HEK293 (cell line): ENCODE measurements around the gene PPP1R3G.

Experiments
- BCL11A ChIP-seq: fragments of 450-650 bp; formaldehyde crosslinking; IDR thresholded peaks from 2 replicates; pipeline ENCODE4 v1.5.1; 2016; ENCODE audit warnings: low read depth, missing biosample characterization, missing genetic modification characterization
- KLF1 ChIP-seq: fragments of 450-650 bp; formaldehyde crosslinking; IDR thresholded peaks from 2 replicates; pipeline ENCODE4 v1.5.1; 2016; ENCODE audit warnings: missing biosample characterization, missing genetic modification characterization
- OSR2 ChIP-seq: fragments of 450-650 bp; formaldehyde crosslinking; IDR thresholded peaks from 2 replicates; pipeline ENCODE4 v1.5.1; 2016; ENCODE audit warnings: missing biosample characterization, missing genetic modification characterization
- RBAK ChIP-seq: fragments of 450-650 bp; formaldehyde crosslinking; IDR thresholded peaks from 2 replicates; pipeline ENCODE4 v1.5.1; 2016; ENCODE audit warnings: missing biosample characterization, missing genetic modification characterization
- REPIN1 ChIP-seq: fragments of 450-650 bp; formaldehyde crosslinking; IDR thresholded peaks from 2 replicates; pipeline ENCODE4 v1.5.1; 2017; ENCODE audit warnings: missing biosample characterization, missing genetic modification characterization, low read depth
- SCRT1 ChIP-seq: fragments of 450-650 bp; formaldehyde crosslinking; IDR thresholded peaks from 2 replicates; pipeline ENCODE4 v1.5.1; 2016; ENCODE audit warnings: missing biosample characterization, missing genetic modification characterization, borderline replicate concordance
- WT1 ChIP-seq: fragments of 450-650 bp; formaldehyde crosslinking; IDR thresholded peaks from 2 replicates; pipeline ENCODE4 v1.5.1; 2016; ENCODE audit warnings: missing biosample characterization, missing genetic modification characterization
- YY1 ChIP-seq: fragments of 450-650 bp; formaldehyde crosslinking; IDR thresholded peaks from 2 replicates; pipeline ENCODE4 v1.5.1; 2018; ENCODE audit warnings: missing biosample characterization, missing genetic modification characterization
- ZBTB1 ChIP-seq: fragments of 450-650 bp; formaldehyde crosslinking; IDR thresholded peaks from 2 replicates; pipeline ENCODE4 v1.5.1; 2016; ENCODE audit warnings: missing biosample characterization, missing genetic modification characterization
- ZFP37 ChIP-seq: fragments of 450-650 bp; formaldehyde crosslinking; IDR thresholded peaks from 2 replicates; pipeline ENCODE4 v1.5.1; 2016; ENCODE audit warnings: missing biosample characterization, missing genetic modification characterization
- ZNF121 ChIP-seq: fragments of 450-650 bp; formaldehyde crosslinking; IDR thresholded peaks from 2 replicates; pipeline ENCODE4 v1.5.1; 2016; ENCODE audit warnings: missing biosample characterization, missing genetic modification characterization
- ZNF133 ChIP-seq: fragments of 450-650 bp; formaldehyde crosslinking; IDR thresholded peaks from 2 replicates; pipeline ENCODE4 v1.5.1; 2016; ENCODE audit warnings: missing biosample characterization, missing genetic modification characterization
- ZNF140 ChIP-seq: fragments of 450-650 bp; formaldehyde crosslinking; IDR thresholded peaks from 2 replicates; pipeline ENCODE4 v1.5.1; 2016; ENCODE audit warnings: missing biosample characterization, missing genetic modification characterization
- ZNF146 ChIP-seq: fragments of 450-650 bp; formaldehyde crosslinking; IDR thresholded peaks from 2 replicates; pipeline ENCODE4 v1.5.1; 2016; ENCODE audit warnings: missing biosample characterization, missing genetic modification characterization
- ZNF16 ChIP-seq: fragments of 450-650 bp; formaldehyde crosslinking; IDR thresholded peaks from 2 replicates; pipeline ENCODE4 v1.5.1; 2016; ENCODE audit warnings: low read depth, missing biosample characterization, missing genetic modification characterization
- ZNF214 ChIP-seq: fragments of 450-650 bp; formaldehyde crosslinking; IDR thresholded peaks from 2 replicates; pipeline ENCODE4 v1.5.1; 2017; ENCODE audit warnings: missing biosample characterization, mild to moderate bottlenecking, missing genetic modification characterization, borderline replicate concordance
- ZNF221 ChIP-seq: fragments of 450-650 bp; formaldehyde crosslinking; IDR thresholded peaks from 2 replicates; pipeline ENCODE4 v1.5.1; 2017; ENCODE audit warnings: missing biosample characterization, missing genetic modification characterization, borderline replicate concordance
- ZNF23 ChIP-seq: fragments of 450-650 bp; formaldehyde crosslinking; IDR thresholded peaks from 2 replicates; pipeline ENCODE4 v1.5.1; 2016; ENCODE audit warnings: missing biosample characterization, missing genetic modification characterization, borderline replicate concordance
- ZNF324 ChIP-seq: fragments of 450-650 bp; formaldehyde crosslinking; IDR thresholded peaks from 2 replicates; pipeline ENCODE4 v1.5.1; 2016; ENCODE audit warnings: missing biosample characterization, missing genetic modification characterization
- ZNF341 ChIP-seq: fragments of 450-650 bp; formaldehyde crosslinking; IDR thresholded peaks from 2 replicates; pipeline ENCODE4; 2016; ENCODE audit warnings: low read depth, missing biosample characterization, missing genetic modification characterization
- ZNF354C ChIP-seq: fragments of 450-650 bp; formaldehyde crosslinking; IDR thresholded peaks from 2 replicates; pipeline ENCODE4 v1.5.1; 2016; ENCODE audit warnings: missing biosample characterization, missing genetic modification characterization, low read depth, borderline replicate concordance
- ZNF391 ChIP-seq: fragments of 450-650 bp; formaldehyde crosslinking; IDR thresholded peaks from 2 replicates; pipeline ENCODE4 v1.5.1; 2016; ENCODE audit warnings: low read depth, missing biosample characterization, missing genetic modification characterization, borderline replicate concordance
- ZNF514 ChIP-seq: fragments of 450-650 bp; formaldehyde crosslinking; IDR thresholded peaks from 2 replicates; pipeline ENCODE4 v1.5.1; 2016; ENCODE audit warnings: missing biosample characterization, missing genetic modification characterization
- ZNF560 ChIP-seq: fragments of 450-650 bp; formaldehyde crosslinking; IDR thresholded peaks from 2 replicates; pipeline ENCODE4 v1.5.1; 2017; ENCODE audit warnings: missing biosample characterization, missing genetic modification characterization, borderline replicate concordance
- ZNF624 ChIP-seq: fragments of 450-650 bp; formaldehyde crosslinking; IDR thresholded peaks from 2 replicates; pipeline ENCODE4 v1.5.1; 2017; ENCODE audit warnings: missing biosample characterization, missing genetic modification characterization
- ZNF629 ChIP-seq: fragments of 450-650 bp; formaldehyde crosslinking; IDR thresholded peaks from 2 replicates; pipeline ENCODE4 v1.5.1; 2017; ENCODE audit warnings: missing biosample characterization, missing genetic modification characterization
- ZNF658 ChIP-seq: fragments of 450-650 bp; formaldehyde crosslinking; IDR thresholded peaks from 2 replicates; pipeline ENCODE4; 2016; ENCODE audit warnings: missing biosample characterization, missing genetic modification characterization
- ZNF707 ChIP-seq: fragments of 450-650 bp; formaldehyde crosslinking; IDR thresholded peaks from 2 replicates; pipeline ENCODE4 v1.5.1; 2016; ENCODE audit warnings: missing biosample characterization, missing genetic modification characterization
- ZNF76 ChIP-seq: fragments of 450-650 bp; formaldehyde crosslinking; IDR thresholded peaks from 2 replicates; pipeline ENCODE4; 2016; ENCODE audit warnings: low read depth, missing biosample characterization, missing genetic modification characterization, borderline replicate concordance
- ZNF830 ChIP-seq: fragments of 450-650 bp; IDR thresholded peaks from 2 replicates; pipeline ENCODE4 v1.5.0; 2018; ENCODE audit warnings: missing biosample characterization, missing genetic modification characterization, low read depth, mild to moderate bottlenecking, moderate library complexity
- ZSCAN30 ChIP-seq: fragments of 450-650 bp; IDR thresholded peaks from 2 replicates; pipeline ENCODE4 v1.5.1; 2018; ENCODE audit warnings: missing biosample characterization, mild to moderate bottlenecking, missing genetic modification characterization, moderate library complexity
- ZXDB ChIP-seq: fragments of 450-650 bp; formaldehyde crosslinking; IDR thresholded peaks from 2 replicates; pipeline ENCODE4 v1.5.1; 2016; ENCODE audit warnings: missing biosample characterization, missing genetic modification characterization
- TF ChIP-seq, protein P1 (sequence below): fragments of 450-650 bp; formaldehyde crosslinking; IDR thresholded peaks from 2 replicates; pipeline ENCODE4 v1.5.1; 2017; ENCODE audit warnings: missing biosample characterization, mild to moderate bottlenecking, missing genetic modification characterization, moderate library complexity
- TF ChIP-seq, protein P2 (sequence below): fragments of 450-650 bp; formaldehyde crosslinking; IDR thresholded peaks from 2 replicates; pipeline ENCODE4 v1.5.1; 2016; ENCODE audit warnings: missing biosample characterization, missing genetic modification characterization
- TF ChIP-seq, protein P3 (sequence below): fragments of 450-650 bp; formaldehyde crosslinking; optimal IDR thresholded peaks from 2 replicates; pipeline ENCODE3; 2016; ENCODE audit warnings: missing biosample characterization, mild to moderate bottlenecking, missing genetic modification characterization
- TF ChIP-seq, protein P4 (sequence below): fragments of 450-650 bp; formaldehyde crosslinking; IDR thresholded peaks from 2 replicates; pipeline ENCODE4 v1.5.1; 2016; ENCODE audit warnings: missing biosample characterization, missing genetic modification characterization
- TF ChIP-seq, protein P5 (sequence below): fragments of 450-650 bp; formaldehyde crosslinking; IDR thresholded peaks from 2 replicates; pipeline ENCODE4 v1.5.1; 2016; ENCODE audit warnings: missing biosample characterization, missing genetic modification characterization

Gene PPP1R3G

GRCh38 chr6:5094327-5094726 is 9.2 kb downstream of the PPP1R3G start (continued):
- TF ChIP-seq, protein P1, sequence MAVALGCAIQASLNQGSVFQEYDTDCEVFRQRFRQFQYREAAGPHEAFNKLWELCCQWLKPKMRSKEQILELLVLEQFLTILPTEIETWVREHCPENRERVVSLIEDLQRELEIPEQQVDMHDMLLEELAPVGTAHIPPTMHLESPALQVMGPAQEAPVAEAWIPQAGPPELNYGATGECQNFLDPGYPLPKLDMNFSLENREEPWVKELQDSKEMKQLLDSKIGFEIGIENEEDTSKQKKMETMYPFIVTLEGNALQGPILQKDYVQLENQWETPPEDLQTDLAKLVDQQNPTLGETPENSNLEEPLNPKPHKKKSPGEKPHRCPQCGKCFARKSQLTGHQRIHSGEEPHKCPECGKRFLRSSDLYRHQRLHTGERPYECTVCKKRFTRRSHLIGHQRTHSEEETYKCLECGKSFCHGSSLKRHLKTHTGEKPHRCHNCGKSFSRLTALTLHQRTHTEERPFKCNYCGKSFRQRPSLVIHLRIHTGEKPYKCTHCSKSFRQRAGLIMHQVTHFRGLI (tag by site-specific recombination): peak; percentile 84; the same call in 1 of the 2 replicates
- TF ChIP-seq RBAK (tag by site-specific recombination) (no peak), ZNF133 (tag by site-specific recombination) (no peak), REPIN1 (tag by site-specific recombination) (no peak), ZNF214 (no peak), ZNF707 (tag by site-specific recombination) (no peak), ZBTB1 (no peak), ZSCAN30 (tag by site-specific recombination) (no peak), ZNF560 (no peak), ZNF221 (tag by site-specific recombination) (no peak), OSR2 (peak; percentile 56; the same call in 1 of the 2 replicates), SCRT1 (tag by site-specific recombination) (no peak), ZNF658 (tag by site-specific recombination) (no peak), ZNF354C (no peak), WT1 (tag by site-specific recombination) (no peak), ZNF624 (tag by site-specific recombination) (no peak), ZXDB (tag by site-specific recombination) (peak; percentile 72), KLF1 (tag by site-specific recombination) (peak; percentile 31; the same call in 1 of the 2 replicates), ZNF16 (tag by site-specific recombination) (no peak), ZNF830 (tag by site-specific recombination) (no peak), ZFP37 (tag by site-specific recombination) (no peak), ZNF146 (no peak), ZNF629 (tag by site-specific recombination) (0 out of 2 replicates have a peak, but pooled peaks have one; percentile 60), YY1 (no peak), ZNF76 (no peak), ZNF140 (no peak), ZNF341 (tag by site-specific recombination) (no peak), ZNF324 (no peak), BCL11A (0 out of 2 replicates have a peak, but pooled peaks have one; percentile 36), ZNF121 (tag by site-specific recombination) (no peak), ZNF514 (tag by site-specific recombination) (no peak), ZNF391 (no peak), ZNF23 (tag by site-specific recombination) (no peak)
- TF ChIP-seq, protein P2, sequence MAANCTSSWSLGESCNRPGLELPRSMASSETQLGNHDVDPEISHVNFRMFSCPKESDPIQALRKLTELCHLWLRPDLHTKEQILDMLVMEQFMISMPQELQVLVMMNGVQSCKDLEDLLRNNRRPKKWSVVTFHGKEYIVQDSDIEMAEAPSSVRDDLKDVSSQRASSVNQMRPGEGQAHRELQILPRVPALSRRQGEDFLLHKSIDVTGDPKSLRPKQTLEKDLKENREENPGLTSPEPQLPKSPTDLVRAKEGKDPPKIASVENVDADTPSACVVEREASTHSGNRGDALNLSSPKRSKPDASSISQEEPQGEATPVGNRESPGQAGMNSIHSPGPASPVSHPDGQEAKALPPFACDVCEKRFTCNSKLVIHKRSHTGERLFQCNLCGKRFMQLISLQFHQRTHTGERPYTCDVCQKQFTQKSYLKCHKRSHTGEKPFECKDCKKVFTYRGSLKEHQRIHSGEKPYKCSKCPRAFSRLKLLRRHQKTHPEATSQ (tag by site-specific recombination): no peak
- TF ChIP-seq, protein P3, sequence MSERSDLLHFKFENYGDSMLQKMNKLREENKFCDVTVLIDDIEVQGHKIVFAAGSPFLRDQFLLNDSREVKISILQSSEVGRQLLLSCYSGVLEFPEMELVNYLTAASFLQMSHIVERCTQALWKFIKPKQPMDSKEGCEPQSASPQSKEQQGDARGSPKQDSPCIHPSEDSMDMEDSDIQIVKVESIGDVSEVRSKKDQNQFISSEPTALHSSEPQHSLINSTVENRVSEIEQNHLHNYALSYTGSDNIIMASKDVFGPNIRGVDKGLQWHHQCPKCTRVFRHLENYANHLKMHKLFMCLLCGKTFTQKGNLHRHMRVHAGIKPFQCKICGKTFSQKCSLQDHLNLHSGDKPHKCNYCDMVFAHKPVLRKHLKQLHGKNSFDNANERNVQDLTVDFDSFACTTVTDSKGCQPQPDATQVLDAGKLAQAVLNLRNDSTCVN (tag by site-specific recombination): no peak
- TF ChIP-seq, protein P4, sequence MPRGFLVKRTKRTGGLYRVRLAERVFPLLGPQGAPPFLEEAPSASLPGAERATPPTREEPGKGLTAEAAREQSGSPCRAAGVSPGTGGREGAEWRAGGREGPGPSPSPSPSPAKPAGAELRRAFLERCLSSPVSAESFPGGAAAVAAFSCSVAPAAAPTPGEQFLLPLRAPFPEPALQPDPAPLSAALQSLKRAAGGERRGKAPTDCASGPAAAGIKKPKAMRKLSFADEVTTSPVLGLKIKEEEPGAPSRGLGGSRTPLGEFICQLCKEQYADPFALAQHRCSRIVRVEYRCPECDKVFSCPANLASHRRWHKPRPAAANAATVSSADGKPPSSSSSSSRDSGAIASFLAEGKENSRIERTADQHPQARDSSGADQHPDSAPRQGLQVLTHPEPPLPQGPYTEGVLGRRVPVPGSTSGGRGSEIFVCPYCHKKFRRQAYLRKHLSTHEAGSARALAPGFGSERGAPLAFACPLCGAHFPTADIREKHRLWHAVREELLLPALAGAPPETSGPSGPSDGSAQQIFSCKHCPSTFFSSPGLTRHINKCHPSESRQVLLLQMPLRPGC: peak; percentile 74
- TF ChIP-seq, protein P5, sequence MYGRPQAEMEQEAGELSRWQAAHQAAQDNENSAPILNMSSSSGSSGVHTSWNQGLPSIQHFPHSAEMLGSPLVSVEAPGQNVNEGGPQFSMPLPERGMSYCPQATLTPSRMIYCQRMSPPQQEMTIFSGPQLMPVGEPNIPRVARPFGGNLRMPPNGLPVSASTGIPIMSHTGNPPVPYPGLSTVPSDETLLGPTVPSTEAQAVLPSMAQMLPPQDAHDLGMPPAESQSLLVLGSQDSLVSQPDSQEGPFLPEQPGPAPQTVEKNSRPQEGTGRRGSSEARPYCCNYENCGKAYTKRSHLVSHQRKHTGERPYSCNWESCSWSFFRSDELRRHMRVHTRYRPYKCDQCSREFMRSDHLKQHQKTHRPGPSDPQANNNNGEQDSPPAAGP (tag by site-specific recombination): no peak
